C4-2B (cell line): ENCODE results near the gene MFN1.

ENCODE experiments used
- H3K27ac ChIP-seq: fragments of 450-650 bp; 2 replicates; pipeline ENCODE4 v1.5.1; 2017
- ZFX ChIP-seq: fragments of 450-650 bp; IDR thresholded peaks from 2 replicates; pipeline ENCODE4 v1.6.1; 2017
- TF ChIP-seq, protein P1 (sequence below): fragments of 450-650 bp; conservative IDR thresholded peaks from 2 replicates; pipeline ENCODE4 v1.5.1; 2017; ENCODE audit warnings: mild to moderate bottlenecking

MFN1 gene

DNA sequence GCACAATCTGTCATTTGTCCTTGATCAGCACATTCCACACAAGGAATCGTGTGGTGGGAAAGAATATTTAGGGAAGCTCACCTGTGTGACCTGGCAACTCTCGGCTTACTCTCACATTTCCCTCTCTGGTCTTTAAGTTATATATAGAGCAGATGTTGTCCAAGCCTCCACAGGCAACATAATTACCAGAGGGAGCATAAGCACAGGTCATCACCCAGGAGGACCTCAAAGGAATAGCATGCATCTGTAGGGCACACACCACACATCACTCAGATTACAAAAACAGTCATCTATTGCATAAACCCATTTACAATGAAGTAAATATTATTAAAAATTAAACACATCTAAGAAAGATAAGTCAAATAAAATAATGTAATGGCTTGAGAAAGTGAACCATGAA, 67.3 kb downstream of the MFN1 start:
- no peak for TF ChIP-seq ZFX
- TF ChIP-seq, protein P1, sequence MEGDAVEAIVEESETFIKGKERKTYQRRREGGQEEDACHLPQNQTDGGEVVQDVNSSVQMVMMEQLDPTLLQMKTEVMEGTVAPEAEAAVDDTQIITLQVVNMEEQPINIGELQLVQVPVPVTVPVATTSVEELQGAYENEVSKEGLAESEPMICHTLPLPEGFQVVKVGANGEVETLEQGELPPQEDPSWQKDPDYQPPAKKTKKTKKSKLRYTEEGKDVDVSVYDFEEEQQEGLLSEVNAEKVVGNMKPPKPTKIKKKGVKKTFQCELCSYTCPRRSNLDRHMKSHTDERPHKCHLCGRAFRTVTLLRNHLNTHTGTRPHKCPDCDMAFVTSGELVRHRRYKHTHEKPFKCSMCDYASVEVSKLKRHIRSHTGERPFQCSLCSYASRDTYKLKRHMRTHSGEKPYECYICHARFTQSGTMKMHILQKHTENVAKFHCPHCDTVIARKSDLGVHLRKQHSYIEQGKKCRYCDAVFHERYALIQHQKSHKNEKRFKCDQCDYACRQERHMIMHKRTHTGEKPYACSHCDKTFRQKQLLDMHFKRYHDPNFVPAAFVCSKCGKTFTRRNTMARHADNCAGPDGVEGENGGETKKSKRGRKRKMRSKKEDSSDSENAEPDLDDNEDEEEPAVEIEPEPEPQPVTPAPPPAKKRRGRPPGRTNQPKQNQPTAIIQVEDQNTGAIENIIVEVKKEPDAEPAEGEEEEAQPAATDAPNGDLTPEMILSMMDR: no peak
- no peak overlapping the region for H3K27ac ChIP-seq

- H3K27ac ChIP-seq: no peak overlapping the region
- TF ChIP-seq, protein P1: no peak
- TF ChIP-seq ZFX: no peak
Measured at GRCh38 chr3:179415377-179415776, 67.9 kb downstream of the MFN1 start.

GRCh38 chr3:179416681-179417080, 69.2 kb downstream of the MFN1 start:
- H3K27ac ChIP-seq: no peak overlapping the region

GRCh38 chr3:179418610-179419009, 71.1 kb downstream of the MFN1 start:
- TF ChIP-seq, protein P1: no peak
- no peak for TF ChIP-seq ZFX

More at GRCh38 chr3:179416681-179417080, 69.2 kb downstream of the MFN1 start:
- TF ChIP-seq, protein P1: no peak
- no peak for TF ChIP-seq ZFX

DNA sequence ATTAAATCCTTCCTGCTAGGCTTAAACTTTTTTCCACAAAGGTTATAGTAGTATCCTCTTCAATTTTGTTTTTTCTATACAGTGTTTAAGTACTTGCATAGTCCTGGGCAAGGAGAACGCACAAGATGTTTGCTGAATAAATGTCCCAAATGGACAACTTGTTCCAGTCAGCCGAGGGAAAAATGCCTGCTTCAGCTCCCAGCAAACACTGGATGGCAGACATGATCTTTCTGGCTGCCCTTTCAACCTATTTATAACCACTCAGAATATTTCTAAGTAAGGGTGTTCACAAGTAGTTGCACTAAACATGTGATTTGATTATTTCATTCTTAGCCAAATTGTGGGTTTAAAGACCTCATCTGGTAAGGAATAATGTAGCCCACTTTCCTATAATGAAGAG, 74.0 kb downstream of the MFN1 start:
- no peak for TF ChIP-seq ZFX
- TF ChIP-seq, protein P1: peak; percentile 92
- no peak overlapping the region for H3K27ac ChIP-seq

More at GRCh38 chr3:179418610-179419009, 71.1 kb downstream of the MFN1 start:
- H3K27ac ChIP-seq: no peak overlapping the region

GRCh38 chr3:179425075-179425474, 77.6 kb downstream of the MFN1 start:
- no peak overlapping the region for H3K27ac ChIP-seq
- no peak for TF ChIP-seq ZFX
- TF ChIP-seq, protein P1: no peak

- no peak overlapping the region for H3K27ac ChIP-seq
- TF ChIP-seq ZFX: no peak
- TF ChIP-seq, protein P1: no peak
Measured at GRCh38 chr3:179428876-179429548, 81.5 kb downstream of the MFN1 start.
